SK-N-SH (cell line): ENCODE data around the gene CDHR4. TPM values are rescaled to one million over a fixed set of nuclear protein-coding genes. Genes with fewer than 3 reads are reported as not detected.

Experiments
- CTCF ChIA-PET: fragments of 300-600, 350-600 bp; formaldehyde crosslinking; extraction: SDS; loops from one replicate; lab custom pipeline; 2021; lab: Yijun Ruan, JAX
- POLR2A ChIA-PET: fragments of 350-600 bp; sonication (Branson Sonifier 250); formaldehyde crosslinking; extraction: SDS; loops from one replicate; lab custom pipeline; 2020; ENCODE audit warnings: antibody characterized with exemption, inconsistent platforms; lab: Yijun Ruan, JAX
- DNase-seq: peaks from one replicate; pipeline ENCODE4 v3.0.0; 2012
- H2AFZ ChIP-seq: fragments of 200-600 bp; sonication (generic); 2 replicates; pipeline ENCODE4 v1.8.1; 2016; ENCODE audit warnings: antibody characterized with exemption, mild to moderate bottlenecking, low read depth
- H3F3A ChIP-seq: fragments of 200-600 bp; sonication (generic); replicated peaks from 2 replicates; pipeline ENCODE3; 2016; ENCODE audit warnings: antibody characterized with exemption, mild to moderate bottlenecking; ENCODE audit not compliant: insufficient read depth
- H3K27ac ChIP-seq, 2 experiments: fragments of 200-500 bp in 1 of 2; fragments of 200-600 bp in 1 of 2; sonication (Bioruptor generic) in 1 of 2; sonication (generic), shearing (Covaris generic) in 1 of 2; 2 replicates each; pipeline versions ENCODE4 v1.5.1 to v1.6.1; 2014 to 2016; ENCODE audit warnings: low read depth in 2 of 2, inconsistent platforms in 1 of 2, low read length in 1 of 2, mild to moderate bottlenecking in 1 of 2, mixed read lengths in 1 of 2
- H3K27me3 ChIP-seq: fragments of 200-600 bp; sonication (generic), shearing (Covaris generic); 2 replicates; pipeline ENCODE4 v1.6.1; 2016; ENCODE audit warnings: mixed run types; ENCODE audit not compliant: insufficient read depth
- H3K36me3 ChIP-seq, 2 experiments: fragments of 200-500 bp in 1 of 2; fragments of 200-600 bp in 1 of 2; sonication (Bioruptor generic) in 1 of 2; sonication (generic) in 1 of 2; replicated peaks in 1 of 2; 2 replicates each; pipeline versions ENCODE3 to v1.5.1; 2014 to 2016; ENCODE audit warnings: low read length in 1 of 2, mild to moderate bottlenecking in 1 of 2; ENCODE audit not compliant: insufficient read depth in 2 of 2, control insufficient read depth in 1 of 2
- H3K4me1 ChIP-seq, 2 experiments: fragments of 200-500 bp in 1 of 2; fragments of 200-600 bp in 1 of 2; sonication (Bioruptor generic) in 1 of 2; sonication (generic), shearing (Covaris generic) in 1 of 2; 2 replicates each; pipeline versions ENCODE4 v1.5.1 to v1.6.1; 2014 to 2016; ENCODE audit warnings: low read depth in 1 of 2, low read length in 1 of 2, mixed run types in 1 of 2; ENCODE audit not compliant: insufficient read depth in 2 of 2, control insufficient read depth in 1 of 2
- H3K4me2 ChIP-seq: fragments of 200-600 bp; sonication (generic), shearing (Covaris generic); 2 replicates; pipeline ENCODE4 v1.6.1; 2017; ENCODE audit warnings: mixed run types
- H3K4me3 ChIP-seq, 2 experiments: fragments of 200-500 bp in 1 of 2; fragments of 200-600 bp in 1 of 2; sonication (Bioruptor generic) in 1 of 2; sonication (generic), shearing (Covaris generic) in 1 of 2; 2 replicates each; pipeline versions ENCODE4 v1.5.1 to v1.8.1; 2014 to 2016; ENCODE audit warnings: low read depth in 2 of 2, inconsistent platforms in 1 of 2, low read length in 1 of 2, mild to moderate bottlenecking in 1 of 2, mixed read lengths in 1 of 2, moderate library complexity in 1 of 2
- H3K79me2 ChIP-seq: fragments of 200-600 bp; sonication (generic); 2 replicates; pipeline ENCODE4 v1.8.1; 2017; ENCODE audit warnings: mild to moderate bottlenecking; ENCODE audit not compliant: insufficient read depth
- H3K9ac ChIP-seq: fragments of 200-600 bp; sonication (generic); 2 replicates; pipeline ENCODE4 v1.6.1; 2017; ENCODE audit warnings: mixed run types
- H3K9me2 ChIP-seq: fragments of 200-600 bp; sonication (generic); 2 replicates; pipeline ENCODE4 v1.6.1; 2017; ENCODE audit warnings: mixed run types
- H3K9me3 ChIP-seq: fragments of 200-600 bp; sonication (generic); 2 replicates; pipeline ENCODE4 v1.6.1; 2017; ENCODE audit warnings: mixed run types, mild to moderate bottlenecking, moderate library complexity
- H4K20me1 ChIP-seq: fragments of 200-600 bp; sonication (generic); 2 replicates; pipeline ENCODE4 v1.6.1; 2017; ENCODE audit warnings: mild to moderate bottlenecking, mixed run types; ENCODE audit not compliant: insufficient read depth
- EP300 ChIP-seq, 2 experiments: IDR thresholded peaks; 2 replicates each; pipeline versions ENCODE4 v1.4.0 to v1.6.1; 2012; ENCODE audit warnings: borderline replicate concordance in 1 of 2, low read depth in 1 of 2, low read length in 1 of 2
- FOXJ3 ChIP-seq: sonication (generic); formaldehyde crosslinking; IDR thresholded peaks from 2 replicates; pipeline ENCODE4 v1.5.1; 2020; ENCODE audit warnings: mild to moderate bottlenecking, missing genetic modification reagents
- GATA2 ChIP-seq: sonication (generic); formaldehyde crosslinking; IDR thresholded peaks from 2 replicates; pipeline ENCODE4 v1.5.0; 2020; ENCODE audit warnings: mild to moderate bottlenecking, missing genetic modification reagents
- MEF2A ChIP-seq: IDR thresholded peaks from 2 replicates; pipeline ENCODE4 v1.4.0; 2012; ENCODE audit warnings: low read depth, borderline replicate concordance
- PBX3 ChIP-seq: IDR thresholded peaks from 2 replicates; pipeline ENCODE4; 2012
- RCOR1 ChIP-seq: fragments of 150-350 bp; IDR thresholded peaks from 2 replicates; pipeline ENCODE4 v1.6.1; 2017; ENCODE audit warnings: antibody characterized with exemption, low read length
- SIN3A ChIP-seq: IDR thresholded peaks from 2 replicates; pipeline ENCODE4 v1.6.1; 2012; ENCODE audit warnings: low read depth, mild to moderate bottlenecking, low read length, moderate library complexity, borderline replicate concordance
- TAF1 ChIP-seq: IDR thresholded peaks from 2 replicates; pipeline ENCODE4 v1.6.1; 2012; ENCODE audit warnings: low read depth, mild to moderate bottlenecking, low read length, moderate library complexity, borderline replicate concordance
- TEAD4 ChIP-seq: IDR thresholded peaks from 2 replicates; pipeline ENCODE4 v1.4.0; 2012; ENCODE audit warnings: mild to moderate bottlenecking, borderline replicate concordance; ENCODE audit not compliant: insufficient read depth
- WGBS: methylation state at CpG from one replicate; pipeline ENCODE4 v1.1.6; 2017; ENCODE audit warnings: low lambda C conversion rate; 5-methylcytosine and 5-hydroxymethylcytosine counted together
- polyA plus RNA-seq, 3 experiments: library from polyadenylated mRNA; depleted of rRNA; stranded (reverse); fragments of >200 nt; gene quantifications; 2 replicates each; pipeline ENCODE4 v1.2.3, GENCODE V29; 2012
- TF ChIP-seq, protein P1 (sequence below): fragments of 200-600 bp; sonication (generic); IDR thresholded peaks from 2 replicates; pipeline ENCODE4 v1.6.1; 2017; ENCODE audit warnings: antibody characterized with exemption, mild to moderate bottlenecking, moderate library complexity

The CDHR4 gene, protein sequence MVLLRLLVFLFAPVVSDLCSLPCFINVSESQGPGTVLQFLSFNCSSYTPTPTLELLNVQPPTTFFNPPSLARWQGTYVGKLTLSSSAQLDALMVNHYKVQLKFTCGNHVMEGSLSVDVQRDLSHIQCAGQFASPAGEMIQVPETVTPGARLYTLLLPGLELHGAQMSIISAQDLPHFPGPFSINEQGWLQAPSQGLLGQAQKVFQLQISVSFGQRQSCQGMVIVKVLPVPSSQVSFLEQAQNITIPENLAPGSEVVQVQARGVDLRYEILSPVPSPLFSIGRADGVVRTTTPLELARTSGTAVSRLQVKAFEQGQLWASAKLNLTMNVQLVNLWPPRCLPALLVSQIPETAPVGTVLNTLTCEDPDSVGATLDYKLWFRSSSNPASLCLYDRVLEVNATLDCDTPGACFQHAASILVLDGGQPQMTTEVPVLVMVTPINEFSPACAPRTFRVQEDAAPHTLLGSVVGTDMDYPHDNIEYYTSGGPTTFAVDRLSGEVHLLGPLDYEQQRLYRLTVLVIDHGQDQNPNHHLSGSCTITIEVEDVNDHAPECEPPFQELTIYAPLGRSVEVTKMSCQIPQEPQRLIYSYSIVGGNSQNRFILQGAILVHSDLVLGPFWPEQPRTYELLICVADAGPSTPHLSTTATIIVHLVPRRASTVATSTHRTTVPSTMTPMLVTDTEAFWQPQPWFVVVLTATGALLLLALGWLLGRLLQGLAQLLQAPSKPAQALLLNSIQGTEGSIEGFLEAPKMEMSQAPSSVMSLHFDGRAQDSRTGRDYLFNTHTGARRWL
- polyA plus RNA-seq (2012; rRNA removed): 0.07 and 0.13 TPM in 2 replicates
- polyA plus RNA-seq (2012; cell fraction: cytosol; rRNA removed): not detected in 2 replicates
- 0.60 and 0.66 TPM in 2 replicates for polyA plus RNA-seq (2012; cell fraction: nucleus; rRNA removed)

DNA sequence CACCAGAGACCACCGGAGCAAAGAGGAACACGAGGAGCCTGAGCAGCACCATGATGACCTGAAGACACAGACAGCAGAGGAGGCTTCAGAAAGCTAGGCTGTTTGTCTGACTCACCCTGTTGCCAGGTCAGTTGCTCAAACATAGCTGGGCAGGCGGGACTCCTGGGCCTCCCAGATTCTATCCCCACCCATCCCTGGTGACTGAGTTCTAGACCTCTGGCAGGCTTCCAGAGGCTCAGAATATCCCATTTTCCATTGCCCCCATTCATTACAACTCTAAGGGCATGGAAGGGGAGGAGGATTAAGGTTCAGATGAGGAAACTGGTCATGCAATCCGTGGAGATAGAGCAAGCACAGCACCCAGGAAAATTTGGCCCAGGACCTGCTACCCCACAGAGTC is at the start of gene CDHR4:
TSS of gene CDHR4 (minus strand) at position 113 of the 400 bp plus-strand sequence. CDS start at position 52, 61 bp downstream.
- DNase-seq: no peak
- CTCF ChIA-PET: interaction anchor here (1.2 to 17.6 kb wide), 3 partner anchors 37 to 101 kb away, joined by 3 to 386 read pairs (median 3); no protein-coding TSS in a partner anchor
- no peak within 1 kb of the TSS for H3K27ac ChIP-seq

DNA sequence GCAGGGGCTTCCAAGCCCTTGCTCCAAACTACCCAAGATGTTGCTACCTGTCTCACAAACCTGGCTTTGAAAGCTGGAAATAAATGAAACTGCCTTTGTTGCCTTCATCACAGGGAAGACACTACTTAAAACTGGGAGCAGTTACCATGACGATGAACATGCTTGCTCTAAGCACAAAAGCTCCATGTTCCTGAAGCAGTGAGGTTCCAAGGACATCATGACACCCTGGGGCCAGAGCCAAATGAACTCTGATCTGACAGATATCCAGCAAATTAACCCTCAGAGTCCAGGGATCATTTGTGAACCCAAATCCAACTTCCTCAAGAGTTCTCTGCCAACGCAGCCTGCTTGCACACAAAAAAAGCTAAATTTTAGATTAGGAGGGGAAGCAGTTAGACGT is 46.0 kb upstream of the CDHR4 start:
- no peaks in the 10 kb centered on the region for H3K9me3 ChIP-seq
- H3K9ac ChIP-seq: no peak overlapping the region
- CTCF ChIA-PET: interaction anchor here (0.7 to 1.1 kb wide), 3 partner anchors 38 to 53 kb away, joined by 3 read pairs; partner anchors contain the start of gene INKA1
- no peak overlapping the region for H3K4me2 ChIP-seq
- TF ChIP-seq GATA2 (CRISPR knock-in tag) (no peak), SIN3A (no peak), EP300 (IDR thresholded peaks at IDR 0.05; ENCODE audit: borderline replicate concordance in 1 of 2, low read depth in 1 of 2, low read length in 1 of 2) (no peak), FOXJ3 (CRISPR knock-in tag) (no peak), TEAD4 (no peak), MEF2A (no peak), TAF1 (no peak)
- TF ChIP-seq, protein P1, sequence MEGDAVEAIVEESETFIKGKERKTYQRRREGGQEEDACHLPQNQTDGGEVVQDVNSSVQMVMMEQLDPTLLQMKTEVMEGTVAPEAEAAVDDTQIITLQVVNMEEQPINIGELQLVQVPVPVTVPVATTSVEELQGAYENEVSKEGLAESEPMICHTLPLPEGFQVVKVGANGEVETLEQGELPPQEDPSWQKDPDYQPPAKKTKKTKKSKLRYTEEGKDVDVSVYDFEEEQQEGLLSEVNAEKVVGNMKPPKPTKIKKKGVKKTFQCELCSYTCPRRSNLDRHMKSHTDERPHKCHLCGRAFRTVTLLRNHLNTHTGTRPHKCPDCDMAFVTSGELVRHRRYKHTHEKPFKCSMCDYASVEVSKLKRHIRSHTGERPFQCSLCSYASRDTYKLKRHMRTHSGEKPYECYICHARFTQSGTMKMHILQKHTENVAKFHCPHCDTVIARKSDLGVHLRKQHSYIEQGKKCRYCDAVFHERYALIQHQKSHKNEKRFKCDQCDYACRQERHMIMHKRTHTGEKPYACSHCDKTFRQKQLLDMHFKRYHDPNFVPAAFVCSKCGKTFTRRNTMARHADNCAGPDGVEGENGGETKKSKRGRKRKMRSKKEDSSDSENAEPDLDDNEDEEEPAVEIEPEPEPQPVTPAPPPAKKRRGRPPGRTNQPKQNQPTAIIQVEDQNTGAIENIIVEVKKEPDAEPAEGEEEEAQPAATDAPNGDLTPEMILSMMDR: no peak
- 100% methylated on average over 3 of the region's 3 CpGs for WGBS
- no peak overlapping the region for H3K27ac ChIP-seq
- H3K27me3 ChIP-seq: no peaks in the 10 kb centered on the region
- no peaks in the 10 kb centered on the region for H4K20me1 ChIP-seq
- peaks cover 8% of the 10 kb centered on the region; the same call in 1 of the 2 replicates for H3K79me2 ChIP-seq
- no peaks in the 10 kb centered on the region for H3K9me2 ChIP-seq
- H3K4me3 ChIP-seq: no peak overlapping the region
- DNase-seq: no peak
- no peak overlapping the region for H2AFZ ChIP-seq
- peaks cover 5 to 25% of the 10 kb centered on the region in 2 experiments for H3K36me3 ChIP-seq
- POLR2A ChIA-PET: no interaction called here
- H3F3A ChIP-seq: no peaks in the 10 kb centered on the region
- H3K4me1 ChIP-seq: peaks cover 0 to 32% of the 10 kb centered on the region in 2 experiments; a peak in 1 of 4 replicates

More for the DNA sequence above, at the start of gene CDHR4:
- Histone ChIP-seq H3K36me3 (no peaks in the 10 kb centered on the region), H3K9ac (no peak within 1 kb of the TSS), H4K20me1 (no peaks in the 10 kb centered on the region), H3K9me3 (no peaks in the 10 kb centered on the region), H3K4me2 (no peak within 1 kb of the TSS), H3K79me2 (no peaks in the 10 kb centered on the region), H3K9me2 (no peaks in the 10 kb centered on the region), H3K4me3 (no peak within 1 kb of the TSS), H3K27me3 (no peaks in the 10 kb centered on the region), H3K4me1 (peaks cover 0 to 12% of the 10 kb centered on the region in 2 experiments; a peak in 2 of 4 replicates), H3F3A (no peaks in the 10 kb centered on the region), H2AFZ (no peak within 1 kb of the TSS)
- POLR2A ChIA-PET: no interaction called here
- TF ChIP-seq RCOR1 (no peak), PBX3 (no peak), EP300 (IDR thresholded peaks at IDR 0.05; ENCODE audit: borderline replicate concordance in 1 of 2, low read depth in 1 of 2, low read length in 1 of 2) (no peak)
- WGBS: 82% methylated on average over 2 of the region's 4 CpGs
